Testis (tissue), 3 donors: ENCODE measurements around the gene GH2. TPM values are rescaled to one million over a fixed set of nuclear protein-coding genes. Genes with fewer than 3 reads are reported as not detected.
A peak's percentile ranks its signal among the peaks of the same experiment; 100 is the strongest.

Source experiments
- DNase-seq: peaks from one replicate; pipeline ENCODE4 v3.0.0-alpha.2; 2019
- H3K27ac ChIP-seq, 2 donors: fragments of 200-600 bp; sonication (generic); one replicate each; pipeline ENCODE4 v1.5.1; 2019
- H3K27me3 ChIP-seq: fragments of 200-600 bp; sonication (generic); one replicate; pipeline ENCODE4 v1.5.1; 2019
- H3K36me3 ChIP-seq: fragments of 200-600 bp; sonication (generic); one replicate; pipeline ENCODE4 v1.5.1; 2017; ENCODE audit warnings: low read depth; ENCODE audit errors: missing control alignments
- H3K4me1 ChIP-seq: fragments of 200-600 bp; sonication (generic); one replicate; pipeline ENCODE4 v1.5.1; 2019
- H3K4me3 ChIP-seq, 2 donors: fragments of 200-600 bp; sonication (generic); one replicate each; pipeline ENCODE4 v1.5.1; 2017 to 2019
- H3K9me3 ChIP-seq: fragments of 200-600 bp; sonication (generic); one replicate; pipeline ENCODE4 v1.5.1; 2017
- CTCF ChIP-seq, 3 experiments: fragments of 450-650 bp in 2 of 3; fragments of 200-600 bp in 1 of 3; sonication (generic) in 1 of 3; IDR thresholded peaks; one replicate each; pipeline ENCODE4 v1.5.1; 2016 to 2019; ENCODE audit warnings: antibody characterized with exemption in 3 of 3, mild to moderate bottlenecking in 2 of 3, moderate library complexity in 1 of 3
- POLR2A ChIP-seq: fragments of 450-650 bp; IDR thresholded peaks from one replicate; pipeline ENCODE4 v1.6.1; 2017; ENCODE audit warnings: antibody characterized with exemption, mild to moderate bottlenecking, moderate library complexity
- whole genome bisulfite sequencing, 2 donors: methylation state at CpG; one replicate each; pipeline ENCODE4 v1.1.5; 2018; 5-methylcytosine and 5-hydroxymethylcytosine counted together
- intact Hi-C: fragments of 100-400 bp; cut with DNase I; formaldehyde crosslinking; loops from one replicate; pipeline ENCODE4 v1.15.1; 2023; ENCODE audit warnings: low total_unique reads
- polyA plus RNA-seq: library from polyadenylated mRNA; stranded (reverse); fragments of 350-450 nt; fragmentation: Illumina TruSeq; extraction: RNeasy Lipid Tissue Mini Kit (QIAGEN cat#74804); gene quantifications from one replicate; pipeline ENCODE4 v1.2.3, GENCODE V29; 2014; ENCODE audit warnings: low read depth, low replicate concordance; ENCODE audit not compliant: insufficient read depth
- total RNA-seq, 2 donors: library from RNA; depleted of rRNA; stranded (reverse); fragments of >200 nt; gene quantifications; one replicate each; pipeline ENCODE4 v1.2.3, GENCODE V29; 2016

GH2 gene
- total and polyA plus RNA-seq, 3 donors from 2014 or later, result 0.62 TPM; not detected in 2

GRCh38 chr17:63842540-63843386 is 39.0 kb downstream of the GH2 start, which contains the start of gene SMARCD2:
SMARCD2 (minus strand) TSS chr17:63842685; CDS start chr17:63842674, 11 bp downstream.
- 1% methylated on average over 20 to 68 of the region's 92 CpGs for WGBS, 2 donors
- DNase-seq, result peak; percentile 99
- intact Hi-C loops, result no loop called here
- H3K4me1 ChIP-seq, result peaks cover 40% of the 10 kb centered on the region
- H3K36me3 ChIP-seq, result no peaks in the 10 kb centered on the region
- TF ChIP-seq CTCF (IDR thresholded peaks at IDR 0.05) (peak in 1 of 3 experiments; percentile 10), POLR2A (peak; percentile 51)
- no peaks in the 10 kb centered on the region for H3K27me3 ChIP-seq
- H3K9me3 ChIP-seq, result no peaks in the 10 kb centered on the region
- H3K27ac ChIP-seq, result peak within 1 kb of the TSS; percentile 91 to 97
- H3K4me3 ChIP-seq, result peak within 1 kb of the TSS; percentile 88 to 96

GRCh38 chr17:63842173-63842539 is 39.6 kb downstream of the GH2 start:
- TF ChIP-seq POLR2A (no peak), CTCF (IDR thresholded peaks at IDR 0.05) (no peak)
- Histone ChIP-seq H3K27ac (peak overlapping the region; percentile 91 to 97), H3K9me3 (no peaks in the 10 kb centered on the region), H3K4me3 (peak overlapping the region; percentile 88 to 96), H3K4me1 (peaks cover 43% of the 10 kb centered on the region), H3K27me3 (no peaks in the 10 kb centered on the region), H3K36me3 (no peaks in the 10 kb centered on the region)
- no peak for DNase-seq
- 0 to 2% methylated on average over 13 to 36 of the region's 36 CpGs for WGBS, 2 donors
- intact Hi-C loops, result no loop called here

- 1 to 2% methylated on average over 25 to 26 of the region's 26 CpGs for WGBS, 2 donors
- no peaks in the 10 kb centered on the region for H3K9me3 ChIP-seq
- peak overlapping the region; percentile 91 to 97 for H3K27ac ChIP-seq
- TF ChIP-seq POLR2A (no peak), CTCF (IDR thresholded peaks at IDR 0.05) (no peak)
- H3K27me3 ChIP-seq, result no peaks in the 10 kb centered on the region
- H3K36me3 ChIP-seq, result no peaks in the 10 kb centered on the region
- peaks cover 43% of the 10 kb centered on the region for H3K4me1 ChIP-seq
- H3K4me3 ChIP-seq, result peak overlapping the region; percentile 88 to 96
- intact Hi-C loops, result no loop called here
- peak; percentile 64 for DNase-seq
These were observed 40.2 kb downstream of the GH2 start for GRCh38 chr17:63841350-63842172.

GRCh38 chr17:63840591-63841349 is 41.0 kb downstream of the GH2 start:
- TF ChIP-seq POLR2A (no peak), CTCF (IDR thresholded peaks at IDR 0.05) (no peak)
- H3K27ac ChIP-seq, result peak overlapping the region; percentile 91 to 97
- no peaks in the 10 kb centered on the region for H3K27me3 ChIP-seq
- H3K4me1 ChIP-seq, result peaks cover 43% of the 10 kb centered on the region
- H3K4me3 ChIP-seq, result peak overlapping the region; percentile 88 to 96
- WGBS, 2 donors, result 32 to 35% methylated on average over 4 of the region's 4 CpGs
- intact Hi-C loops, result no loop called here
- DNase-seq, result no peak
- H3K36me3 ChIP-seq, result no peaks in the 10 kb centered on the region
- H3K9me3 ChIP-seq, result no peaks in the 10 kb centered on the region
